ENCODE measurements around the gene EXOC4. TPM values are rescaled to one million over a fixed set of nuclear protein-coding genes. Genes with fewer than 3 reads are reported as not detected.

EXOC4 gene
- total RNA-seq, 1 experiment from 2014 or later = 75.8 TPM

DNA sequence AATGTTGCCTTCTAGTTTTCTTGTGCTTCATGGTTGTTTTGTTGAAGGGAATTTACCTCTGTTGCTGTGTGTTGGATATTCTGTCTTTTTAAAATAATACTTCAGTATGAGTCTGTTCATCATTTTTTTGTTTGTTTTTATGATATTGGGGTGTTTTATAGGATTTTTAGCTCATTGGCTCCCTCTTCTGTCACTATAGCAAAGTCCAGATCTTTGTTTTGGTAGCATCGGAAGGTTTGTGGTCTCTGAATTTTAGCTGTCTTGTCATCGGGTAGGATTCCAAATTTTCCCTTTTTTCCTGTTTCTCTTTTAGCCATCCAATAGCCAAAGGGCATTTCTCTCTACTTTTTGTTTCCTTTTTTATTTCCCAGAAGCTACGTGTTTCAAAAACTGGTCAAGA lies 91.4 kb downstream of the EXOC4 start:
- TF ChIP-seq, protein P1, sequence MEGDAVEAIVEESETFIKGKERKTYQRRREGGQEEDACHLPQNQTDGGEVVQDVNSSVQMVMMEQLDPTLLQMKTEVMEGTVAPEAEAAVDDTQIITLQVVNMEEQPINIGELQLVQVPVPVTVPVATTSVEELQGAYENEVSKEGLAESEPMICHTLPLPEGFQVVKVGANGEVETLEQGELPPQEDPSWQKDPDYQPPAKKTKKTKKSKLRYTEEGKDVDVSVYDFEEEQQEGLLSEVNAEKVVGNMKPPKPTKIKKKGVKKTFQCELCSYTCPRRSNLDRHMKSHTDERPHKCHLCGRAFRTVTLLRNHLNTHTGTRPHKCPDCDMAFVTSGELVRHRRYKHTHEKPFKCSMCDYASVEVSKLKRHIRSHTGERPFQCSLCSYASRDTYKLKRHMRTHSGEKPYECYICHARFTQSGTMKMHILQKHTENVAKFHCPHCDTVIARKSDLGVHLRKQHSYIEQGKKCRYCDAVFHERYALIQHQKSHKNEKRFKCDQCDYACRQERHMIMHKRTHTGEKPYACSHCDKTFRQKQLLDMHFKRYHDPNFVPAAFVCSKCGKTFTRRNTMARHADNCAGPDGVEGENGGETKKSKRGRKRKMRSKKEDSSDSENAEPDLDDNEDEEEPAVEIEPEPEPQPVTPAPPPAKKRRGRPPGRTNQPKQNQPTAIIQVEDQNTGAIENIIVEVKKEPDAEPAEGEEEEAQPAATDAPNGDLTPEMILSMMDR (conservative IDR thresholded peaks at IDR 0.05) = peak; percentile 77
- Histone ChIP-seq H3K4me2 (ENCODE audit: insufficient read depth, insufficient read length, low read length) (no peak overlapping the region), H3K79me1 (ENCODE audit: insufficient read depth, low read depth, low read length, poor library complexity, severe bottlenecking) (no peaks in the 10 kb centered on the region), H2BK120ac (ENCODE audit: low read depth, low read length, poor library complexity, severe bottlenecking) (no peak overlapping the region), H3K23ac (ENCODE audit: insufficient read length, low read depth, low read length) (no peak overlapping the region), H4K5ac (ENCODE audit: insufficient read length, low read depth, low read length) (no peak overlapping the region), H2BK5ac (ENCODE audit: insufficient read length, low read length) (no peak overlapping the region), H3K9me3 (ENCODE audit: control insufficient read depth, low read depth, low read length) (no peaks in the 10 kb centered on the region), H3T11ph (ENCODE audit: low read length) (no peak overlapping the region), H3K18ac (ENCODE audit: insufficient read length, low read depth, low read length) (no peak overlapping the region), H2AFZ (ENCODE audit: low read length) (no peak overlapping the region), H4K8ac (replicated peaks; ENCODE audit: insufficient read length, low read depth, low read length) (no peak overlapping the region), H2BK20ac (ENCODE audit: low read depth, low read length, poor library complexity, severe bottlenecking) (no peak overlapping the region), H4K20me1 (ENCODE audit: control insufficient read depth, insufficient read depth, insufficient read length) (no peaks in the 10 kb centered on the region), H3K4ac (ENCODE audit: low read depth, low read length) (no peak overlapping the region), H2BK12ac (ENCODE audit: insufficient read length, low read depth, low read length) (no peak overlapping the region), H2BK15ac (ENCODE audit: low read depth, low read length) (no peak overlapping the region), H4K91ac (ENCODE audit: insufficient read length, low read depth, low read length) (no peak overlapping the region), H3K14ac (ENCODE audit: insufficient read depth, low read length) (no peak overlapping the region), H3K4me1 (ENCODE audit: insufficient read depth, low read length) (peaks cover 6% of the 10 kb centered on the region), H3K27ac (ENCODE audit: insufficient read length, low read depth, low read length) (no peak overlapping the region), H3K23me2 (ENCODE audit: insufficient read length, low read depth, low read length, poor library complexity, severe bottlenecking) (peaks cover 3% of the 10 kb centered on the region), H3K56ac (ENCODE audit: insufficient read length, low read depth, low read length) (no peak overlapping the region), H3K9ac (ENCODE audit: extremely low read depth, insufficient read length, low read length) (no peak overlapping the region), H3K27me3 (ENCODE audit: insufficient read depth, low read length) (no peaks in the 10 kb centered on the region), H2AK5ac (ENCODE audit: insufficient read length, low read length) (no peak overlapping the region), H3K79me2 (ENCODE audit: insufficient read depth, low read length) (no peaks in the 10 kb centered on the region)
- H3K36me3 Mint-ChIP-seq (ENCODE audit: insufficient read depth in 1 of 3, low read depth in 3 of 3) = peaks cover 16 to 41% (median 19%) of the 10 kb centered on the region in 3 experiments
- DNase-seq = no peak
- WGBS (ENCODE audit: extremely low coverage, insufficient read length, low lambda C conversion rate) = no CpG with 5 or more reads among the region's 3 CpGs
- H3K27ac Mint-ChIP-seq = 0 out of 7 replicates have a peak overlapping the region, but pooled peaks of 1 of the 3 experiments have one; percentile 25
- peaks cover 23 to 34% of the 10 kb centered on the region in 2 experiments for H3K9me3 Mint-ChIP-seq
- H3K4me3 Mint-ChIP-seq = no peak overlapping the region
- H3K27me3 Mint-ChIP-seq (ENCODE audit: low read depth) = no peaks in the 10 kb centered on the region
- peaks cover 48 to 50% of the 10 kb centered on the region in 2 experiments for H3K4me1 Mint-ChIP-seq
